GM12892 (cell line): Measurements from ENCODE around the gene ABCA7.

ENCODE experiments used
- POLR2A ChIP-seq: IDR thresholded peaks from 2 replicates; pipeline ENCODE4 v1.6.1; 2011; ENCODE audit warnings: low read depth, low read length, control low read depth
- TAF1 ChIP-seq: IDR thresholded peaks from 2 replicates; pipeline ENCODE4 v1.6.1; 2011; ENCODE audit warnings: low read depth, mild to moderate bottlenecking, control low read depth, low read length, borderline replicate concordance

GRCh38 chr19:993831-994393, 46.0 kb upstream of the ABCA7 start:
- TF ChIP-seq TAF1 = no peak
- no peak for TF ChIP-seq POLR2A
